NB4 (cell line): Measurements from ENCODE around the gene ZNF385A.
"Not testable (repeated sequence)": the region's sequence is repeated elsewhere in the genome, so short reads cannot be mapped to it uniquely, and the experiment has no call there.

Experiments
- CTCF ChIP-seq: IDR thresholded peaks from one replicate; pipeline ENCODE4 v1.5.1; 2012; ENCODE audit warnings: low read depth, low read length
- MAX ChIP-seq: IDR thresholded peaks from 2 replicates; pipeline ENCODE4 v1.6.1; 2011; ENCODE audit warnings: low read depth, low read length
- MYC ChIP-seq: IDR thresholded peaks from 2 replicates; pipeline ENCODE4 v1.6.1; 2011; ENCODE audit warnings: low read depth, low read length
- POLR2A ChIP-seq: IDR thresholded peaks from 2 replicates; pipeline ENCODE4 v1.6.1; 2011; ENCODE audit warnings: mild to moderate bottlenecking; ENCODE audit not compliant: insufficient read length; ENCODE audit errors: extremely low read depth

GRCh38 chr12:54354271-54354670 lies 30.3 kb downstream of the ZNF385A start:
- not testable (repeated sequence) for TF ChIP-seq POLR2A, CTCF, MAX, MYC
